Right lobe of liver (tissue), 6 donors: ENCODE results near the gene PGAM1. TPM values are rescaled to one million over a fixed set of nuclear protein-coding genes. Genes with fewer than 3 reads are reported as not detected.
A peak's percentile ranks its signal among the peaks of the same experiment; 100 is the strongest.

Source experiments
- ATAC-seq, 4 donors: fragments of 200-7000 bp; cut with Tn5 transposase; one replicate each; pipeline ENCODE4 v1.9.1; 2020; ENCODE audit warnings: mild to moderate bottlenecking in 4 of 4, moderate library complexity in 4 of 4
- DNase-seq, 3 donors: peaks; one replicate each; pipeline ENCODE4 v3.0.0-alpha.2; 2020
- H3K27ac ChIP-seq, 3 donors: fragments of 200-600 bp; one replicate each; pipeline ENCODE4 v1.8.0; 2022
- H3K27me3 ChIP-seq, 2 donors: fragments of 200-600 bp; one replicate each; pipeline ENCODE4 v1.8.0; 2022
- H3K36me3 ChIP-seq, 4 donors: fragments of 200-600 bp; sonication (generic) in 1 of 4; one replicate each; pipeline versions ENCODE4 v1.5.1 to v1.8.0; 2017 to 2022; ENCODE audit warnings: control low read depth in 1 of 4
- H3K4me1 ChIP-seq, 4 donors: fragments of 200-600 bp; sonication (generic) in 1 of 4; one replicate each; pipeline versions ENCODE4 v1.5.1 to v1.8.0; 2017 to 2022; ENCODE audit warnings: control low read depth in 1 of 4
- H3K4me3 ChIP-seq, 3 donors: fragments of 200-600 bp; one replicate each; pipeline ENCODE4 v1.8.0; 2022
- H3K9me3 ChIP-seq, 4 donors: fragments of 200-600 bp; sonication (generic) in 1 of 4; one replicate each; pipeline versions ENCODE4 v1.5.1 to v1.8.0; 2017 to 2022; ENCODE audit warnings: control low read depth in 1 of 4
- CTCF ChIP-seq, 4 donors: fragments of 200-600 bp in 3 of 4; fragments of 450-650 bp in 1 of 4; IDR thresholded peaks; one replicate each; pipeline versions ENCODE4 v1.5.1 to v1.8.0; 2016 to 2022; ENCODE audit warnings: antibody characterized with exemption in 4 of 4, mild to moderate bottlenecking in 2 of 4
- POLR2A ChIP-seq: fragments of 450-650 bp; IDR thresholded peaks from one replicate; pipeline ENCODE4 v1.6.1; 2017; ENCODE audit warnings: antibody characterized with exemption, mild to moderate bottlenecking
- WGBS: methylation state at CpG from one replicate; pipeline ENCODE4 v1.1.6; 2018; ENCODE audit warnings: low coverage, low lambda C conversion rate; ENCODE audit not compliant: insufficient coverage; ENCODE audit errors: missing lambda C conversion rate; 5-methylcytosine and 5-hydroxymethylcytosine counted together
- intact Hi-C, 2 donors: fragments of 100-400 bp; cut with DNase I; formaldehyde crosslinking; loops; one replicate each; pipeline versions ENCODE4 v1.11.2 to v1.14.1; 2022
- total RNA-seq, 6 experiments: library from RNA; depleted of rRNA in 2 of 6; stranded (reverse); fragments of >200 nt in 2 of 6; fragmentation: NEBNext Ultra II Directional in 3 of 6; extraction: Animal tissue kit (Norgen Biotek cat#: 25700) in 3 of 6; gene quantifications; one replicate each; pipeline versions ENCODE4 v1.1.0 to v1.2.4, GENCODE V29; 2016 to 2023
- donor health status: DM: no; HTN: yes; CAD: no.
- donor health status: DM: no; HTN: no; CAD: no.
- donor health status: DM: no; HTN: no; CAD: no.
- donor health status: DM: no; HTN: yes; CAD: no.
- donor health status: DM: no; HTN: yes; CAD: no.

The PGAM1 gene
- total RNA-seq, 6 experiments from 2014 or later = 100 to 228 (median 162) TPM

DNA sequence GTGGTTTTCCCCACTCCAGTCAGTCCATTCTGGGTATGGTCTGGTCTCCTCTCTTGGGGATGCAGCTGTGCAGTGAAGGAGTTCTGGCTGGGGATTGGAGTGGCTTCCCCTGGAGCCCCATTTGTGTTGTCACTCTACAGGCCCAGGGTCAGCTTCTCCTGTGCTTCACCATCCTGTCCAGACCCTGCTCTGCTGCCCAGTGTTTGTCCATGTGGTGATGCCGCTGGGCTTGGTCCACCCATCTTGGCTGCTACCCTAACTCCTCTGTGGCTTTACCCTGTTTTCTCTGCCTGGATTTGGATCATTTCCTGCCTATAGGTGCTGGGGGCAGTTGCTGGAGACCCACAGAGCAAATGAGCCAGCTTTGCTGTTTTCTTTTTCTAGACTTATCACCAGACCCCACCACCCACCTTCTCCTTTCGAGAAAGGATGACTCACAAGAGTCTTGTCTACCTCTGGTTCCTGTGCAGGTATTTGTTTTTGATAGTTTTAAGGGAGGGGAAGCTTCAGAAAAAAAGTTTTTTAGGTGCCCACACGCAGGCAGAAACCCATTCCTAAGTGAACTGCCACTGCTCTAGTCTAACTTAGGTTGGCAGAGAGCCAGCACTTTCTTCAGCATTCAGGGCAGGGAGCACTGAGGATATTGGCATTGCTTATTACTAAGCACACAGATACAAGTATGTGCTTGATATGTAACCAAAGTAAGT is 28.5 kb downstream of the PGAM1 start:
- H3K27me3 ChIP-seq = no peaks in the 10 kb centered on the region
- TF ChIP-seq POLR2A (no peak), CTCF (IDR thresholded peaks at IDR 0.05) (no peak)
- DNase-seq = peak in 1 of 3 donors; percentile 70
- peaks cover 0 to 41% (median 19%) of the 10 kb centered on the region in 4 donors for H3K36me3 ChIP-seq
- no peaks in the 10 kb centered on the region for H3K9me3 ChIP-seq
- intact Hi-C loops = no loop called here
- H3K4me1 ChIP-seq = peaks cover 0 to 8% (median 4%) of the 10 kb centered on the region in 4 donors
- 38% methylated on average over 2 of the region's 3 CpGs for WGBS
- no peak overlapping the region for H3K4me3 ChIP-seq
- ATAC-seq = peak; percentile 59 to 81 (median 67)
- H3K27ac ChIP-seq = no peak overlapping the region

- H3K27ac ChIP-seq = no peak overlapping the region
- WGBS = 67% methylated on average over 5 of the region's 5 CpGs
- no peak overlapping the region for H3K4me3 ChIP-seq
- peaks cover 0 to 58% (median 25%) of the 10 kb centered on the region in 4 donors for H3K36me3 ChIP-seq
- DNase-seq = no peak
- H3K4me1 ChIP-seq = peaks cover 0 to 8% (median 4%) of the 10 kb centered on the region in 4 donors
- ATAC-seq = no peak
- H3K27me3 ChIP-seq = no peaks in the 10 kb centered on the region
- TF ChIP-seq CTCF (IDR thresholded peaks at IDR 0.05) (no peak), POLR2A (no peak)
- intact Hi-C loops = no loop called here
- no peaks in the 10 kb centered on the region for H3K9me3 ChIP-seq
These were observed 30.2 kb downstream of the PGAM1 start for GRCh38 chr10:97456034-97456685.

- intact Hi-C loops = no loop called here
- ATAC-seq = no peak
- Histone ChIP-seq H3K27me3 (no peaks in the 10 kb centered on the region), H3K4me3 (no peak overlapping the region), H3K9me3 (no peaks in the 10 kb centered on the region), H3K27ac (no peak overlapping the region), H3K4me1 (peaks cover 0 to 8% (median 4%) of the 10 kb centered on the region in 4 donors), H3K36me3 (peaks cover 0 to 63% (median 28%) of the 10 kb centered on the region in 4 donors)
- 100% methylated on average over 1 of the region's 3 CpGs for WGBS
- no peak for TF ChIP-seq CTCF (IDR thresholded peaks at IDR 0.05)
- TF ChIP-seq POLR2A = no peak
- no peak for DNase-seq
These were observed 30.7 kb downstream of the PGAM1 start for GRCh38 chr10:97456686-97457065.

- Histone ChIP-seq H3K9me3 (no peaks in the 10 kb centered on the region), H3K27ac (no peak overlapping the region), H3K27me3 (no peaks in the 10 kb centered on the region), H3K4me3 (no peak overlapping the region), H3K4me1 (peaks cover 0 to 11% (median 4%) of the 10 kb centered on the region in 4 donors), H3K36me3 (peaks cover 6 to 74% (median 38%) of the 10 kb centered on the region in 4 donors)
- ATAC-seq (no peak), DNase-seq (no peak)
- intact Hi-C loops = no loop called here
- TF ChIP-seq POLR2A (no peak), CTCF (IDR thresholded peaks at IDR 0.05) (no peak)
- WGBS = 80% methylated on average over 3 of the region's 7 CpGs
These were observed 33.1 kb downstream of the PGAM1 start for GRCh38 chr10:97459111-97459510.
